DOHH2 (cell line): ENCODE measurements around the gene CFAP77.

Experiments
- H3F3A ChIP-seq: fragments of 200-600 bp; sonication (generic), shearing (Covaris generic); 2 replicates; pipeline ENCODE4 v1.6.0; 2016; ENCODE audit warnings: antibody characterized with exemption, mild to moderate bottlenecking; ENCODE audit not compliant: control insufficient read depth, insufficient read depth
- H3K27ac ChIP-seq: fragments of 200-600 bp; sonication (generic); 2 replicates; pipeline ENCODE4 v1.5.1; 2014; ENCODE audit warnings: low read depth, mild to moderate bottlenecking, low read length, moderate library complexity
- H3K27me3 ChIP-seq: fragments of 200-600 bp; sonication (generic); 2 replicates; pipeline ENCODE4 v1.6.1; 2014; ENCODE audit warnings: mild to moderate bottlenecking, low read length, mixed read lengths; ENCODE audit not compliant: control insufficient read depth
- H3K36me3 ChIP-seq: fragments of 200-600 bp; sonication (generic); 2 replicates; pipeline ENCODE4 v1.6.1; 2014; ENCODE audit warnings: mild to moderate bottlenecking, low read length, moderate library complexity, mixed read lengths; ENCODE audit not compliant: control insufficient read depth
- H3K4me1 ChIP-seq: fragments of 200-600 bp; sonication (generic); 2 replicates; pipeline ENCODE4 v1.6.1; 2014; ENCODE audit warnings: mild to moderate bottlenecking, low read length, mixed read lengths; ENCODE audit not compliant: control insufficient read depth
- H3K4me2 ChIP-seq: fragments of 200-600 bp; sonication (generic); 2 replicates; pipeline ENCODE4 v1.6.0; 2014; ENCODE audit warnings: mild to moderate bottlenecking, low read length, moderate library complexity
- H3K4me3 ChIP-seq: fragments of 200-600 bp; sonication (generic); 2 replicates; pipeline ENCODE4 v1.5.1; 2014; ENCODE audit warnings: mild to moderate bottlenecking, low read length, mixed read lengths
- H3K79me2 ChIP-seq: fragments of 200-600 bp; sonication (generic); 2 replicates; pipeline ENCODE4 v1.6.1; 2014; ENCODE audit warnings: mild to moderate bottlenecking, low read length, mixed read lengths; ENCODE audit not compliant: control insufficient read depth
- H3K9me2 ChIP-seq: fragments of 200-600 bp; sonication (generic); replicated peaks from 2 replicates; pipeline ENCODE4 v1.6.1; 2014; ENCODE audit warnings: mild to moderate bottlenecking, low read length, mixed read lengths; ENCODE audit not compliant: control insufficient read depth
- H3K9me3 ChIP-seq: fragments of 200-600 bp; sonication (generic); 2 replicates; pipeline ENCODE4 v1.6.1; 2014; ENCODE audit warnings: antibody characterized with exemption, low read length, mixed read lengths; ENCODE audit not compliant: control insufficient read depth, insufficient read depth
- H4K20me1 ChIP-seq: fragments of 200-600 bp; sonication (generic); 2 replicates; pipeline ENCODE4 v1.6.0; 2014; ENCODE audit warnings: low read depth, mild to moderate bottlenecking, antibody characterized with exemption, low read length, moderate library complexity; ENCODE audit not compliant: control insufficient read depth, insufficient read depth
- CTCF ChIP-seq: fragments of 200-600 bp; sonication (generic); IDR thresholded peaks from one replicate; pipeline ENCODE4 v1.5.1; 2014; ENCODE audit warnings: antibody characterized with exemption, mild to moderate bottlenecking, low read depth, low read length; ENCODE audit not compliant: poor library complexity, severe bottlenecking
- EZH2phosphoT487 ChIP-seq: fragments of 200-600 bp; sonication (generic); IDR thresholded peaks from 2 replicates; pipeline ENCODE4 v1.6.1; 2017; ENCODE audit warnings: borderline replicate concordance, mild to moderate bottlenecking, antibody characterized with exemption, low read length, moderate library complexity, mixed read lengths

The CFAP77 gene

GRCh38 chr9:132591244-132591643 lies 181.2 kb downstream of the CFAP77 start:
- Histone ChIP-seq H3K9me3 (no peaks in the 10 kb centered on the region), H3K9me2 (no peaks in the 10 kb centered on the region), H3K4me3 (no peak overlapping the region), H3K27ac (no peak overlapping the region), H3K4me2 (no peak overlapping the region), H3F3A (no peaks in the 10 kb centered on the region), H3K79me2 (no peaks in the 10 kb centered on the region), H3K36me3 (peaks cover 12% of the 10 kb centered on the region), H3K27me3 (peaks cover 6% of the 10 kb centered on the region), H3K4me1 (no peaks in the 10 kb centered on the region), H4K20me1 (no peaks in the 10 kb centered on the region)
- no peak for TF ChIP-seq EZH2phosphoT487
- no peak for TF ChIP-seq CTCF

- no peak overlapping the region for H3K4me2 ChIP-seq
- no peaks in the 10 kb centered on the region for H4K20me1 ChIP-seq
- no peaks in the 10 kb centered on the region for H3F3A ChIP-seq
- H3K36me3 ChIP-seq, result peaks cover 18% of the 10 kb centered on the region
- no peaks in the 10 kb centered on the region for H3K9me2 ChIP-seq
- peaks cover 3% of the 10 kb centered on the region; the same call in 1 of the 2 replicates for H3K27me3 ChIP-seq
- H3K79me2 ChIP-seq, result no peaks in the 10 kb centered on the region
- H3K9me3 ChIP-seq, result no peaks in the 10 kb centered on the region
- H3K4me1 ChIP-seq, result no peaks in the 10 kb centered on the region
- no peak overlapping the region for H3K27ac ChIP-seq
- no peak overlapping the region for H3K4me3 ChIP-seq
- no peak for TF ChIP-seq EZH2phosphoT487
- TF ChIP-seq CTCF, result no peak
Observed at GRCh38 chr9:132591751-132592314, 181.8 kb downstream of the CFAP77 start.

- TF ChIP-seq EZH2phosphoT487, result no peak
- TF ChIP-seq CTCF, result no peak
- Histone ChIP-seq H3K9me2 (no peaks in the 10 kb centered on the region), H3K4me1 (no peaks in the 10 kb centered on the region), H3K79me2 (no peaks in the 10 kb centered on the region), H3K4me2 (no peak overlapping the region), H4K20me1 (no peaks in the 10 kb centered on the region), H3K27ac (no peak overlapping the region), H3K27me3 (peaks cover 3% of the 10 kb centered on the region; the same call in 1 of the 2 replicates), H3K36me3 (peaks cover 21% of the 10 kb centered on the region), H3F3A (no peaks in the 10 kb centered on the region), H3K4me3 (no peak overlapping the region), H3K9me3 (no peaks in the 10 kb centered on the region)
Observed at GRCh38 chr9:132592451-132592850, 182.4 kb downstream of the CFAP77 start.
